Stimulated activated CD4-positive, alpha-beta T cell treated with anti-CD3 and anti-CD28 coated beads, Interleukin-12 subunit alpha, Interleukin-12 subunit beta, amount 100 ng/mL, for 24 hours (primary cell): ENCODE data around the gene PSRC1.

Experiments used
- DNase-seq, 2 experiments: peaks; one replicate each; pipeline ENCODE4 v3.0.0-alpha.2; 2020; ENCODE audit warnings: low read depth in 2 of 2

The PSRC1 gene

GRCh38 chr1:109272021-109272799 lies 10.7 kb downstream of the PSRC1 start:
- DNase-seq, result no peak

- DNase-seq, result no peak
Measured at GRCh38 chr1:109271458-109271857, 11.5 kb downstream of the PSRC1 start.

- no peak for DNase-seq
Measured at GRCh38 chr1:109270623-109271317, 12.2 kb downstream of the PSRC1 start.

- no peak for DNase-seq
Measured at GRCh38 chr1:109269981-109270622, 12.8 kb downstream of the PSRC1 start.

GRCh38 chr1:109269212-109269980 lies 13.5 kb downstream of the PSRC1 start:
- no peak for DNase-seq

- DNase-seq, result no peak
Measured at GRCh38 chr1:109268431-109269211, 14.3 kb downstream of the PSRC1 start.

GRCh38 chr1:109267743-109268300 lies 15.1 kb downstream of the PSRC1 start:
- no peak for DNase-seq

GRCh38 chr1:109266965-109267364 lies 16.0 kb downstream of the PSRC1 start:
- DNase-seq, result no peak

GRCh38 chr1:109265741-109266330 lies 17.1 kb downstream of the PSRC1 start:
- no peak for DNase-seq

GRCh38 chr1:109265016-109265415 lies 17.9 kb downstream of the PSRC1 start:
- DNase-seq, result no peak

- no peak for DNase-seq
Measured at GRCh38 chr1:109264379-109264755, 18.6 kb downstream of the PSRC1 start.

- DNase-seq, result peak; percentile 55 to 79
Measured at GRCh38 chr1:109263597-109264378, 19.2 kb downstream of the PSRC1 start.

GRCh38 chr1:109263234-109263596 lies 19.7 kb downstream of the PSRC1 start:
- DNase-seq, result no peak

- no peak for DNase-seq
Measured at GRCh38 chr1:109262231-109263055, 20.5 kb downstream of the PSRC1 start.

- no peak for DNase-seq
Measured at GRCh38 chr1:109261578-109261977, 21.4 kb downstream of the PSRC1 start.

- no peak for DNase-seq
Measured at GRCh38 chr1:109261006-109261405, 21.9 kb downstream of the PSRC1 start.

- no peak for DNase-seq
Measured at GRCh38 chr1:109259674-109260557, 23.0 kb downstream of the PSRC1 start.
